Measurements from ENCODE around the gene SEPTIN12.

Gene SEPTIN12, protein sequence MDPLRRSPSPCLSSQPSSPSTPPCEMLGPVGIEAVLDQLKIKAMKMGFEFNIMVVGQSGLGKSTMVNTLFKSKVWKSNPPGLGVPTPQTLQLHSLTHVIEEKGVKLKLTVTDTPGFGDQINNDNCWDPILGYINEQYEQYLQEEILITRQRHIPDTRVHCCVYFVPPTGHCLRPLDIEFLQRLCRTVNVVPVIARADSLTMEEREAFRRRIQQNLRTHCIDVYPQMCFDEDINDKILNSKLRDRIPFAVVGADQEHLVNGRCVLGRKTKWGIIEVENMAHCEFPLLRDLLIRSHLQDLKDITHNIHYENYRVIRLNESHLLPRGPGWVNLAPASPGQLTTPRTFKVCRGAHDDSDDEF

DNA sequence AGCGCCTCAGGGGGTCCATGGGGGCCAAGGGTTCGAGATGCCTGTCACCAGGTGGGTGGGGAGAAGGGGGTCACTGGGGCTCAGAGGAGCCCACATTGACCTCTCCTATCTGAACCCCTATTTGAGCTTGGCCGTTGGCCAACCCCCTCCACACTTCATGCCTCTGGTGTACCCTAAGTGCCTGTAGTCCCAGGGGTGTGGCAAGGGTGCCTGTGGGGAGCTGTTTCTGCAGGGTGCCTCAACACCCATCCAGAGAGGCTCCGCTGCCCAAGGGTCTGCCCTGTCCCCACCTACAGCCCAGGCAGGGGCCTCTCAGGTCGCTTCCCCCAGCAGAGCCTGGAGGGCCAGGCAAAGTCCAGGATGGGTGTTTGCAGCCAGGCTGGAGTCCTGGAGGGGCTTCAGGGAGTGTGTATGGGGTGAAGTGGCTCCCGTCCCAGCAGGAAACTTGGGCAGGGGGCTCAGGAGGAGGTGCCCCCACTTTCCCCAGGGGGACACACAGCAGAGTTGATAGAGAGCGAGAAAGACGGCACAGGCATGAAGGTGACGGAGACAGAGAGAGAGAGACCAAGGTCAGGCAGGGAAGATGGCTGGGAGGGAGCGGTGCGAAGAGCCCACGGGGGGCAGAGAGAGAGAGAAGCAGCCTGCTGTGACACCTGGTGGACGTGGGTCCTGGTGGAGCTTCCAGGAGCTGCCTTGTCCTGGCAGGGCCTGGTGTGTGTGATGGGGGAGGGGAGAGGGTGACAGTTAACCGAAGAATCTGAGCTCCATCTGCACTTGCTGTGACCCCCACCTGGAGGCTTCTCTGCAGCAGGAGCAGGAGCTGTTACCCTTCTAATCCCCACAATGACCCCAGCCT is at the start of gene SEPTIN12:
TSS of gene SEPTIN12 (minus strand) at position 719 of the 856 bp plus-strand sequence. CDS start at position 19, 700 bp downstream.
- no peak for DNase-seq (ENCODE audit: low spot score)

DNA sequence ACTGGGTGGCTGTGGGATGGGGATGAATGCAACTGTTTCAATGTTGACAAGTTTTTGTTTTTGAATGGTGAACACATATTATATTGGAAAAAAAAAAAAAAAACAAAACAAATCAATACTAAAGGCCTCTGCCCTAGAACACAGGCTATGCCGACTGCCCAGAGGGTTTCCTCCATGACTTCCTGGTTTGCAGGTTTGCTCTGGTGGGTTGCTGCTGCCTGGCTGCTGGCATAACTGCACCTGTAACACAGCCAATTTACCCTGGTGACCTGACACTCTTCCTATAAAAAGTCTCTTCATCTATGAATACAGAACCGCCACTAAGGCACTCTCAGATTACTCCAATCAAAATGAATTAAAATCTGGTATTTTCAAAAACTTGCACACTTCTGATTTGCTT is 48.6 kb upstream of the SEPTIN12 start:
- no peak for DNase-seq (ENCODE audit: low spot score)

DNA sequence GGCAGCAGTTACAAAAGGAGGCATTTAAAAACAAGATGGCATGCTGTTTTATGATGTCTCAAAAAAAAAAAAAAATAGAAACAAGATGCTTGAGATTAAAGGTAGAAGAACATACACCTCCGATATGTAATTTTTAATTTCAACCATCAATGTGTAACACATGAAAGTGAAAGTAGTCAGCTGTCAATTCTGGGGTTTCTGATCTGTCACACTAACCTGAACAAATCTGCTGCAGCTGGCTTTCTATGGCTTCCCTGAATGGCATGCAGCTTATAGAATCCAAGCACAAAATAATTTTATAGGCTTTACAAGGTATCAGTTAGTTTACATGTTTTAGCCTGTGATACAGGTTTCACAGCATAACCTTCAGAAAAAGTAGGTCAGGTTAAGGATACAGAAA is 45.4 kb upstream of the SEPTIN12 start:
- DNase-seq (ENCODE audit: low spot score): peak; percentile 45

DNA sequence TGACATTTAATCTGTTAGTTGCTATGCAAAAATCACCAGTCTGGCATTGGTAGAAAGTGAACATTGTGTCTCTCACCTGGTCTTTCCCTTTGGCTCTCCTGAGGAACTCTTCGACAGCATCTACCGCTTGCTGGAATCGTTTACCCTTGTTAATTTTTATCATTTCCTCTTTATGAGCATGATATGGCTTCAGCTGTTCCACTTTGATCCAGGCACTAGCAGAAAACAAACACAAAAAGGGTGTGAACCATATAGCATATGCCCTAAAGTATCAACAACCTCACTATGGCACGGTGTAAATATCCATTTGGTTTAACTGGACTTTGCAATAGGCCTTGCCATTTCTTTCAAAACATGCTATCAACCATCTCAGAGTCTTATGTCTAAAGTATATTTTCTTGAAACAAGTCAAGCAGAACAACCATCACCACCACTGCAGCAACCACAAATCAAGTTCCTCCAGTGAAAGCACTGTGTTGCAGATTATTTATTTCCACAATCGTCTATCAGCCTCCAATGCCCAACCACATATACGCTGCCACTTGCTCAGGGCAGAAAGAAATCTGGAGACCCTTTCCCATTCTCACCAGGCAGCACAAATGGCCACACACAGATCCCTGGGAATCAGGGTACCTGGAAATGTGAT is 44.7 kb upstream of the SEPTIN12 start:
- no peak for DNase-seq (ENCODE audit: low spot score)

DNA sequence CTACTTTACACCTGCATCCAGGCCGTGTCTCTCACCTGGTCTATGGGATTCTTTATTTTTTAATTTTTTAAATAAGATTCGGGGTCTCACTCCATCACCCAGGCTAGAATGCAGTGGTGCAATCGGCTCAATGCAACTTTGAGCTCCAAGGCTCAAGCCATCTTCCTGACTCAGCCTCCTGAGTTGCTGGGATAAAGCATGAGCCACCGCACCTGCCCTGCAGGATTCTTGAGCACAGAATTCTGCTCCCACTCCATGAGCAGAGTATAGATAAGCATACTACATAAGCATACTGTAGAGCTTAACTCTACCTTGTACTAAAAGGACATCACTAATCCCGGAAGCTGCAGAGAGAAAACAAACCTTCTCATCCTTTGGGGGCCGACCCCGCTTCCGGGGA is 43.5 kb upstream of the SEPTIN12 start:
- no peak for DNase-seq (ENCODE audit: low spot score)

DNA sequence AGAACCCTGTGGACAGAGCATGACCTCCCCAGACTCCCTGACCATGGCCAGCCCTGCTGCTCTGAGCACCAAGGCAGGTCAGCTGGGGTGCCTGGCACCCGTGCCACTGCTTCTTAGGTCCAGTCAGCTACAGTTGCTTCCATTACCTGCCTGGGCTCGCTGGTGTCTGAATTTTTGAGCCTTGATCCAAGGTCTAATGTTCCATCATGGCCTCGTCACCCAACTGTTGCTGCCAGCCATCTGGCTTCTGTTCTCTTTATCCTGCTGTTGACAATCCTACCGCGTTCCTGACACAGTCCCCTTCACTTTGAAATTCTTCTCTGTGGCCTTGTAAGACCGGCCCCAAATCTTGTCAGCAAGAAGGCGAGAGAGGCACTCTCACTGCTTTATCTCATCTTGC is 42.3 kb upstream of the SEPTIN12 start:
- DNase-seq (ENCODE audit: low spot score): no peak

DNA sequence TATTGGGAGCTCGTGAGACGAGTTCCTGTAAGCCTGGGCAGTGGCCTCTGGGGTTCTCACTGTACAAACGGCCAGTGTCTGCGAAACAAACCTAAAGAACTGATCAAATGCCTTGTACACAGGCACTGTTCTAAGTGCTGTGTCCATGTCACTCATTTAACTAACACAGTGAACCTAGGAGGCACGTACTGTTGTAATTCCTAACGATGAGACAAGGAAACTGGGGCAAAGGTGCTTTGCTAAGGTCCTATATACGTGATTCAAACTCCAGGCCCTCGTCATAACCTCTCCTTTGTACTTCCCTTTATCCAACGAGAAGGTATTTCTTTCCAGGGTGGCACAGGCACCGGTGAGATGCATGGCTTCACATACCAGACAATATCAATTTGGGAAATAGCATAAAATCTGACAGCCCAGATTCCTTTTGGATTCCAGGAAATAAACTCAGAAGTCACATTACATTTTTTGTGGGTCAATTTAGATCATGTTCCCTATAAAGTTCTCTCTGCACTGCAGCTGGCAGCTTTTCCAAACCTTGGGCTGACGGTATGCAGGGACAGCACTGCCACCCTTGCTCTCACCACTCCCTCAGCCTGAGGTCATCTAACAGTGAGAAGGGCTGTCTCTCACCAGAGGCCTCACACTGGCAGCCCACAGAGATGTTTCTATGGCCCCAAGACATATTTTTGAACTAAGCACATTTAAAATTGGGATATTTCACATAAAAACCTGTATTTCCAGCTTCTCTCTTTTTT is 40.6 kb upstream of the SEPTIN12 start:
- no peak for DNase-seq (ENCODE audit: low spot score)

DNA sequence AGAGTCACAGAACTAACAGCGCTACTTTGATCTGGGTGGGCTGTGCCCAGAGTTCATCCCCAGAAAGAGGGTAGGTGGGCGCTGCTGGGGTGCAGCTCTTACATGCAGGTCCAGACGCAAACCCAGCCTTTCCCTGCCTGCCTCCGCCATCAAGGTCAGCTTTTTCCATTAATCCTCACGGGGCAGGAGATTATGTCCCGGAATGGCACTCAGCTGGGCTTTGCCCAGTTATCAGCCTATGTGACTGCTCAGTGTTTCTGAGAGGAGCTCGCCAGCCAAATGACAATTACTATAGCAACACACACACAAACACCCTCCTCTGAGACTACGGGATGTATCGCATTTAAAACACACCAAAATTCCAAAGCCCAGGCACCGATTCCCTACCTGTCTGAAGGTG is 38.8 kb upstream of the SEPTIN12 start:
- DNase-seq (ENCODE audit: low spot score): peak; percentile 38

DNA sequence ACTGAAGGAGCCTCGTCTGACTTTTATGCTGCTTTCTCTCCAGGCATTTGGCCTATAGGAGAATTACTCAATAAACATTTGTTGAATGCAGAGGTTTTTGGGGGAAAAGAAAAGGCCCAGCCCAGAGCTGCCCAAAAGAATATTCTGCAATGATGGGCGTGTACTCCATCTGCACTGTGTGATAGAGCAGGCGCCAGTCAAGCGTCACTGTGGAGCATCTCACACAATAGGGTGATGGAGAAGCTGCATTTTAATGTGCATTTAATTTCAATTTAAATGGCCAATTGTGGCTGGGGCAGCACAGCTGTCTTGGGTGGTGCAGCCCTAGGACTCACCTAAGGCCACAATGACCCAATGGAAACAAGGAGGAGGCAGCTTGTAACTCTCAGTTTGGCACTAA is 38.4 kb upstream of the SEPTIN12 start:
- peak; percentile 84 for DNase-seq (ENCODE audit: low spot score)

DNA sequence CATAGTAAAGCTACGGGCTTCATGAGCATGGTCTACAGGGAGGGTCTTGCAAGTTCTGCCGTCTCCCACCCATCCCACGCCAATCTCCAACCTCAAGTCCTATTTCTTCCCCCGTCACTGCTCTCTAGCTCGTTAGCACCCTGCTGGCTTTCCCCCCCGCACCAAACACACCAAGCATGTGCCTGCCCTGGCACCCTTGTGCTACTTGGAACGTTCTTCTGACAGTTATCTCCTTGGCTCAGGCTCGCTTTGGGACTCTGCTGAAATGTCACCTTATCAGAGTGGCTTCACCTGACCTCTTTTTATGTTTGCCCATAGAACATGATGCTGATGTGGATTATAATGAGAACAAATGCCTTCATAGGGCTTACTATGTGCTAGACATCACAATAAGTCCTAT is 37.1 kb upstream of the SEPTIN12 start:
- peak; percentile 90 for DNase-seq (ENCODE audit: low spot score)

DNA sequence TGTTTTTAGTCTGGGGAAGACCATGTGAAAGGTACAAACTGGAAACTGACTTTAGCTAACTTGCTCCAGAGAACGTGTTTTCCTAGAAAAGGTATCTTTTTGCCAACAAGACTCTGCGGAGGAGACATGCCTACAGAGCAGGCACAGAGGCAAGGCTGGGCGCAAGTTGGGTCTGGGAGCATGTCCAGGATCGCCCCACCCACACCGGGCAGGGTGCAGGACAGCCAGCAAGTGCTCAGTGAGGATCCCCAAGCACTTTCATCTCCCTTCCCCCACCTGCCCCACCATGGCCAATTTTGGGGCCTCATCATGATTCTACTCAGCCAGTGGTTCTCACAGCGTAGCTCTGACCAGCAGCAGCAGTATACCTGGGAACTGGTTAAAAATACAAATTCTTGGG is 32.5 kb upstream of the SEPTIN12 start:
- DNase-seq (ENCODE audit: low spot score): no peak

DNA sequence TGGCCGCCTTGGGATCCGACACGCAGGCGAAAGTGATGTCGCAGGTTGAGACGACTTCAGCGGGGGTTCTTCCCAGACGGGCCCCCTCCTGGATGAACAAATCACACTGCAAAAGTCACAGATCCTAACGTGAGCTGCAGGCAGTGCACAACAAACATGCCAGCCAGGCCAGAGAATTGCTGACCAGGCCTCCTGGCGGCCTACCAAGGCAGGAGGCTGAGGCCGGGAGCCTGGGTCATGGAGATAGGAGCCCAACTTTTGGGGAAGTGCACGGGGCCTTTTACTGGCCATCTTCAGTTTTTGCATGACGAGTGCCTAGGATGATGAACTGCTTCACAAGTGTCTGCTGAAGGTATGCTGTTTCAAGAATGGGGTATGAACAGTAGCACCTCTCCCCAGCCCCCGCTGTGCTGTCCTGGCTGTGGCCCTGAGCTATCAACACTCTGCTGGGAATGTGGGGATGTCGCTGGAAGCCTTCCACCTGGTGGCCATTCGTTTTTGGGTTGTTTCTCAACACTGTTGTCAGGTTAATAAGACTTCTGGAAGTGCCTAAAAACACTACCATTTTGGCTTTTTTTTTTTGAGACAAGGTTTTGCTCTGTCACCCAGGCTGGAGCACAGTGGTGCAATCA is 26.5 kb upstream of the SEPTIN12 start:
- DNase-seq (ENCODE audit: low spot score): no peak

DNA sequence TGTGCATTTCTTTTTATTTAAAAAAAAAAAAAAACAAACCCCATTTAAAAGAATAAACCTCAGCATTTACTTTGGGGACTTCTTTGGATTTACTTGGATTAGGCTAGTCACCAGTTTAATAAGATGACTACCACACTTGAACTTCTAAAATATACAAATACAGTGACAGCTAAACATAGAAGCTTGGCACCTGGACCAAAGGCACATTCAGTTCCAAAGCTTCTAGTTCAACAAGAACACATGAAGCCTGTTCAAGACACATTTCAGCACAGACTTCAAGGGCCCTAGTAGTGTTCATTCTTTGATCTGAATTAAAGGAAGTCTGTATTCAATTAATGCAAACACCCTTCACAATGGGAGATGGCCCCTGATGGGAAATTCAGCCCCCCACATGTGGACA is 25.9 kb upstream of the SEPTIN12 start:
- no peak for DNase-seq (ENCODE audit: low spot score)

DNA sequence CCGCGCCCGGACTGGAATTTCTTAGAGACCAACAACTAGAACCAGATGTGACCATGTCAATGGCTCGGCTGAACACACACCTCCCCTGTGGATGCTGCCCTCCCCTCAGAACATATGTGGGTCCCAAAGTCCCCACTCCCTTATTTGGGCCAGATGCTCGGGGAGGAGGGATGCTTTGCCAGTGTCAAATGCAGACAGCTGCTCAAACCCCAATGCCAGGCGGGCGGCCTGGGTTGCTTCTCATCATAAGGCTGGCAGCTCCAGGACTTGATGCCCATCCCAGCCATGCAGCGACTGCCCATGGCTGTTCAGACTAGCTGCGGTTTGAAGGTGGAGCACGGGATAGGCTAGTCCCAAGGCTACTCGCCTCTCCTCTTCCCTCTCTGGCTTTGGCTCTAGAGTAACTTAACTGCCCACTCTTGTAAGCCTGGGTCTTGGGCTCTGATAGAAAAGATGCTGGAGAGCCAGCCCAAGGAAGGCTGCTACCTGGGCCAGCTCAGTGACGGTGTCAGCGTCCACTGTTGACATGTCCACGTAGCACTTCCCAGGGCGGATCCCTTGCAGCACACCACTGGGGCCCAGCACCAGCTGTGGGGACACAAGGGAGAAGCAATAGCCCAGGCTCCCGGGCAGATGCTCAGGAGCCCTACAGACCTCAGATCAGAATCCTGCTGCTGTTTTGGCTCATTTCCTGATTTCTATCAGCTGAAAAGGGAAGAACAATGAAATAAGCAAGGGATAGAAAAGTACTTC is 25.3 kb upstream of the SEPTIN12 start:
- no peak for DNase-seq (ENCODE audit: low spot score)

DNA sequence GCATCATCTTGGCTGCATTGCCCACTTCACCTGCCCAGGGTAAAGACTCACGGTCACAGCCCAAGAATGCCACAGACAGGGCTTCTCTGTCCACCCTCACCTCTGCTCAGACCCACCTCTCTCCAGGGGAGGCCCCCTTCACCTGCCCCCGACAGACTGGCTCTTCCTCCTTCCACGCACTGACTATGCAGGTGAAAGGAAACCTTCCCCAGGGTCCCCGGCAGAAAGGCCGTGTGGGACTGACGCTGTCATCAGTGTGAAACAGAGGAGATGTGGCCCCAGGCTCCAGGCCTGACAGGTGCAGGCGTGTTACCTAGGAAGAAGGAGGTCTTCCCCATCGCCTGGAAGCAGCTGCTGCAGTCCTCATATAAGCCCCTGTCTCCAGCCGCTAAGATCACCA is 23.6 kb upstream of the SEPTIN12 start:
- DNase-seq (ENCODE audit: low spot score): no peak

DNA sequence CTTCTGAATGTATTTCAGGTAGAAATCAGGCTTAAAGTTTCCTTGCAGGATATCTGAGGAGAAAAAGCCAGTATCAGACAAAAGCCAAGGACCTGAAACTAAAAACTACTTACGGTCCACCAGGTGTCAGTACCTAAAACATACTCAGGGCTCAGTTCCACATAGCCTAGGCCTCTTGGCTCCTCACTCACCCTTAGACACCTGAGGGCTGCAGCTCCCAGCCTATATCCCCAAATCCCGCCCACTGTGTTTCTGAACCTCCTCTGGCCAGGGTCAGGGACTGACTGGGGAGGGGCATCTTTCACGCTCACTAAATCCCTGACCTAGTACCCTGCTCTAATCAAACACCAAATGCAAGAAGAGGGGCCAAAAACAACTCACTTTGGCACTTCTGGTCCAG is 23.1 kb upstream of the SEPTIN12 start:
- DNase-seq (ENCODE audit: low spot score): no peak

DNA sequence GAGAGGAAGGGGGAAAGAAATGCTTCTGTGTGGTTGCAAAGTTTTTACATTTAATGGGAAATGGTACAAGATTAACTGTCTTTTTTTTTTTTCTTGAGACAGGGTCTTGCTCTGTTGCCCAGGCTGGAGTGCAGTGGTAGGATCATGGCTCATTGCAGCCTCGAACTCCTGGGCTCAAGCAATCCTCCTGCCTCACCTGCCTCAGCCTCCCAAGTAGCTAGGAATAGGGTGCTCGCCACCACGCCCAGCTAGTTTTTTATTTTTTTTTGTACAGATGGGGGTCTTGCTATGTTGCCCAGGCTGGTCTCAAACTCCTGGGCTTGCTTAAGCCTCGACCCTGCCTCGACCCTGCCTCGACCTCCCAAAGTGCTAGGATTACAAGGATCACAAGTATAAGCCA is 18.1 kb upstream of the SEPTIN12 start:
- DNase-seq (ENCODE audit: low spot score): no peak

DNA sequence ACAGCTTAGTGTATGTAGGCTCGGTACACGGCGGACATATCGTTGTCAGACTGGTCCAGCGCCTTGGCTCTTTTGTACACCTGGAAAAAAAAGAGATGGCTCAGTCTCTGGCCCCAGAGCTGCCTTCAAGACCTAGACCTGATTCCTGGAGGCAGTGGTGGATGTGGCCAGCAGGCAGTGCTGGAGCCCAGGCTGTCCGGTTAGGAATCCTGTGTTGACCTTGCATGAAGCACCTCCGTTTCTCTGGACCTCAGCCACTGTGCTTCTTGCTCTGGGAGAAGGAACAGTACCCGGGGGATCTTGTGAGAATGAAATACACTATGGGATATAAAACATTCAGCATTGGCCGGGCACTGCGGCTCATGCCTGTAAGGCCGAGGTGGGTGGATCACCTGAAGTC is 17.1 kb upstream of the SEPTIN12 start:
- no peak for DNase-seq (ENCODE audit: low spot score)

DNA sequence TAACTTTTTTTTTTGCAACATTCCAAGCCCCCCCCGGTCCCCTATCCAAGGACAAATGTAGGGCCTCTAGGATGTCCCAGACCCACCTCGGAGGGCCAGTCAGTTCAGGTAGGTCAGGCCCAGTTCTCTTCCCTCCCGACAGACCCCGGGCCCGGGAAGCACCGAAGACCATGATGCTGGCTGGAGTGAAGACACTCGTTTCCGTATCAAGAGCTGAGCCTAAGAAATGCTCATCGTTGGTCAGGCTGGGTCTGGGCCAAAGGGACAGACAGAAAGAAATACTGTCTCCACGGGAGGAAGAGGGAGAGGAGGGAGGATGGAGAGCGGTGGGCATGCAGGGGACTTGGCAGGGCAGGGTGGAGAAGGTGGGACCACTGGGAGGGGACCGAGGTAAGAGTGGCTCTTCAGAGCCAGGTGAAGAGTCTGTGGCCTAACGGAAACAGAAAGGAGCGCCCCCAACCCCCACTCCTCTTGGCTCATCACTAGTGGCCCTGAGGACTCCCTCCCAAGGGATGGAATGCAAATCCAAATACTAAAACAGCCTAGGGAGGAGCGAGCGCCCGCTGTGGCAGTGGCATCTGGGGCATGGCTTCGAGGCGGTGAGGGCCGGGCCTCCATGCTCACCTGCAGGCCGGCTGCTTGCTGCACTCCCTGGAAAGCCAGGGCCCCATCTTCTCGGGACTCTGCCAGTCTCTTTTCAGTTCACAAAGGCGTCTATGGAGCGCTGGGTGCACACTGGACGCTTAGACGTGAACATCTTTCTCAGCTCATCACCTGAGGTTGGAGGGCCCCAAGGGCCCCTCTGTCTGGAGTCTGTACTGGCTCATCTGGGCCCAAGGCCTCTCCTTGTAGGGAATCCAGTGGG is 16.0 kb upstream of the SEPTIN12 start:
- no peak for DNase-seq (ENCODE audit: low spot score)

DNA sequence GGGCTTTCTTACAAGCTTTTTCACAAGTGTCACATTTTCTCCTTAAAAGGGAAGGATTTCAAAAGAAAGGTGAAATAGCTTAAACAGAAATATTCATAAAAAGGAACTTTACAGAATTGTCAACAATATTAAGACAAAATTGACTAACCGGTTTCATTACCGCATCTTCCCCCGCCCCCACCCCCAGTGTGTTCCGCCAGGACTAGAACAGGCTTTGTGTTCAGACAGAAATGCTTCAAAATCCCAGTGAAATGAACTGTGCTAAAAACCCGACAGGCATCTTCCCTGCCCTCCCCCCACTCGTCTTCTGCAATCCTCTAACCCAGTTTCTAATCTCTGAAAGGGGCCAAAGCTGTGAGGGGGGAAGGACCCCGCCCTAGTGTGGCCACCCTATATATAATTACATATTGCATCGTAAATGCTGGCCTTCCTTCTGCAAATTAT is 15.3 kb upstream of the SEPTIN12 start:
- DNase-seq (ENCODE audit: low spot score): no peak

All from hematopoietic multipotent progenitor cell treated with erythropoietin and hydrocortisone succinate and interleukin-3 and kit ligand, for 15 days (in vitro differentiated cells).